SK-N-SH treated with all-trans-retinoic acid at 6 μM for 48 hours (cell line): ENCODE data around the gene MTCL3.

ENCODE experiments used
- BACH2 ChIP-seq: fragments of 250-450 bp; sonication (Bioruptor Pico); IDR thresholded peaks from 2 replicates; pipeline ENCODE4 v1.9.0; 2021; ENCODE audit warnings: mild to moderate bottlenecking, borderline replicate concordance
- CSDC2 ChIP-seq: fragments of 250-450 bp; sonication (Bioruptor Pico); IDR thresholded peaks from 2 replicates; pipeline ENCODE4 v1.5.0; 2020; ENCODE audit warnings: mild to moderate bottlenecking, moderate library complexity
- CSRNP3 ChIP-seq: fragments of 250-450 bp; sonication (Bioruptor Pico); IDR thresholded peaks from 2 replicates; pipeline ENCODE4 v1.5.1; 2021; ENCODE audit warnings: mild to moderate bottlenecking, moderate library complexity
- ESRRG ChIP-seq: fragments of 250-450 bp; sonication (Bioruptor Pico); IDR thresholded peaks from 2 replicates; pipeline ENCODE4 v1.6.1; 2021; ENCODE audit warnings: mild to moderate bottlenecking
- ISL1 ChIP-seq: fragments of 250-450 bp; sonication (Bioruptor Pico); IDR thresholded peaks from 2 replicates; pipeline ENCODE4 v2.1.2; 2022; ENCODE audit warnings: mild to moderate bottlenecking, moderate library complexity
- OSR1 ChIP-seq: fragments of 250-450 bp; sonication (Bioruptor Pico); IDR thresholded peaks from 2 replicates; pipeline ENCODE4 v1.8.0; 2022; ENCODE audit warnings: moderate library complexity, mild to moderate bottlenecking, inconsistent platforms
- POU6F1 ChIP-seq: fragments of 250-450 bp; sonication (Bioruptor Pico); IDR thresholded peaks from 2 replicates; pipeline ENCODE4 v1.8.0; 2021; ENCODE audit warnings: low read depth, mild to moderate bottlenecking, moderate library complexity, borderline replicate concordance
- RARB ChIP-seq: fragments of 250-450 bp; sonication (Bioruptor Pico); IDR thresholded peaks from 2 replicates; pipeline ENCODE4 v1.8.0; 2021; ENCODE audit warnings: mild to moderate bottlenecking, moderate library complexity
- SNAI2 ChIP-seq: fragments of 250-450 bp; sonication (Bioruptor Pico); IDR thresholded peaks from 2 replicates; pipeline ENCODE4 v1.5.0; 2020; ENCODE audit warnings: mild to moderate bottlenecking, moderate library complexity
- TOX ChIP-seq: fragments of 250-450 bp; sonication (Bioruptor Pico); IDR thresholded peaks from 2 replicates; pipeline ENCODE4 v1.8.0; 2021; ENCODE audit warnings: mild to moderate bottlenecking, moderate library complexity, borderline replicate concordance
- TSHZ2 ChIP-seq: fragments of 250-450 bp; sonication (Bioruptor Pico); IDR thresholded peaks from 2 replicates; pipeline ENCODE4 v1.5.0; 2020; ENCODE audit warnings: mild to moderate bottlenecking, moderate library complexity
- ZFP3 ChIP-seq: fragments of 250-450 bp; sonication (Bioruptor Pico); IDR thresholded peaks from 2 replicates; pipeline ENCODE4 v1.5.0; 2020; ENCODE audit warnings: mild to moderate bottlenecking, moderate library complexity
- ZFP30 ChIP-seq: fragments of 450-650 bp; formaldehyde crosslinking; IDR thresholded peaks from 2 replicates; pipeline ENCODE4 v1.5.0; 2022; ENCODE audit warnings: mild to moderate bottlenecking, moderate library complexity
- ZNF565 ChIP-seq: fragments of 450-650 bp; formaldehyde crosslinking; conservative IDR thresholded peaks from 2 replicates; pipeline ENCODE4 v1.5.0; 2020; ENCODE audit warnings: low read depth, mild to moderate bottlenecking, moderate library complexity

GRCh38 chr6:127496471-127496870 lies 22.7 kb downstream of the MTCL3 start:
- TF ChIP-seq ESRRG (CRISPR knock-in tag), result no peak
- no peak for TF ChIP-seq BACH2 (CRISPR knock-in tag)
- no peak for TF ChIP-seq ZFP30 (CRISPR knock-in tag)
- TF ChIP-seq CSRNP3 (CRISPR knock-in tag), result no peak
- TF ChIP-seq POU6F1, result no peak
- no peak for TF ChIP-seq SNAI2 (CRISPR knock-in tag)
- no peak for TF ChIP-seq RARB (CRISPR knock-in tag)
- TF ChIP-seq ZNF565 (CRISPR knock-in tag), result no peak
- TF ChIP-seq TOX (CRISPR knock-in tag), result no peak
- no peak for TF ChIP-seq CSDC2 (CRISPR knock-in tag)
- TF ChIP-seq OSR1 (CRISPR knock-in tag), result no peak
- no peak for TF ChIP-seq TSHZ2 (CRISPR knock-in tag)
- TF ChIP-seq ZFP3 (CRISPR knock-in tag), result no peak
- TF ChIP-seq ISL1, result no peak
